PC-3 (cell line): ENCODE results near the gene EFCAB12.

ENCODE experiments used
- CTCF ChIP-seq: fragments of 300-600 bp; sonication (generic); conservative IDR thresholded peaks from 2 replicates; pipeline ENCODE4 v1.5.1; 2017; ENCODE audit warnings: antibody characterized with exemption, low read depth, mild to moderate bottlenecking, low read length
- EZH2 ChIP-seq: fragments of 300-600 bp; sonication (generic); IDR thresholded peaks from one replicate; pipeline ENCODE4 v1.6.1; 2017; ENCODE audit warnings: antibody characterized with exemption, mild to moderate bottlenecking, low read length; ENCODE audit not compliant: unreplicated experiment
- EZH2phosphoT487 ChIP-seq: fragments of 300-600 bp; sonication (generic); IDR thresholded peaks from 2 replicates; pipeline ENCODE4 v1.6.1; 2018; ENCODE audit warnings: mild to moderate bottlenecking, antibody characterized with exemption, low read length, borderline replicate concordance

GRCh38 chr3:129358772-129359371, 69.6 kb downstream of the EFCAB12 start:
- TF ChIP-seq CTCF (no peak), EZH2phosphoT487 (no peak), EZH2 (no peak)
